NT2/D1 (cell line): ENCODE data around the gene INPP5K.
"Not testable (repeated sequence)": the region's sequence is repeated elsewhere in the genome, so short reads cannot be mapped to it uniquely, and the experiment has no call there.

Experiments used
- SUZ12 ChIP-seq: IDR thresholded peaks from 2 replicates; pipeline ENCODE4 v1.6.1; 2011; ENCODE audit not compliant: insufficient read length, insufficient read depth; ENCODE audit errors: extremely low read depth
- YY1 ChIP-seq: IDR thresholded peaks from 2 replicates; pipeline ENCODE4 v1.6.1; 2011; ENCODE audit not compliant: insufficient read length, insufficient read depth
- ZNF274 ChIP-seq: IDR thresholded peaks from 2 replicates; pipeline ENCODE4 v1.6.1; 2011; ENCODE audit warnings: mild to moderate bottlenecking, low read depth, low read length

DNA sequence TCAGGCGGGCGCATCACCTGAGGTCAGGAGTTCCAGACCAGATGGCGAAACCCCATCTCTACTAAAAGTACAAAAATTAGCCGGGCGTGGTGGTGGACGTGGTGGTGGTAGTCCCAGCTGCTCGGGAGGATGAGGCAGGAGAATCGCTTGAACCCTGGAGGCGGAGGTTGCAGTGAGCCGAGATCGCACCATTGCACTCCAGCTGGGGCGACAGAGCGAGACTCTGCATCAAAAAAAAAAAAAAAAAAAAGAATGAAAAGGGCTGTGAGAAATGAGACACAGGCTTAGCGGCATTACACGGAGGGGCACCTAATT is 47.0 kb upstream of the INPP5K start:
- TF ChIP-seq YY1, ZNF274, SUZ12: not testable (repeated sequence)
